AG08395 (cell line): ENCODE results near the gene RAI1.

Source experiments
- DNase-seq: peaks from one replicate; pipeline ENCODE4 v3.0.0; 2012; ENCODE audit warnings: mixed read lengths, low spot score

Gene RAI1

GRCh38 chr17:17845046-17845775 lies 164.0 kb downstream of the RAI1 start:
- no peak for DNase-seq

GRCh38 chr17:17846003-17846402 lies 164.7 kb downstream of the RAI1 start:
- no peak for DNase-seq

- no peak for DNase-seq
These were observed 165.4 kb downstream of the RAI1 start for GRCh38 chr17:17846645-17847044.

GRCh38 chr17:17847118-17847689 lies 165.9 kb downstream of the RAI1 start:
- DNase-seq = no peak

GRCh38 chr17:17847726-17848125 lies 166.5 kb downstream of the RAI1 start:
- no peak for DNase-seq

GRCh38 chr17:17848311-17849082 lies 167.2 kb downstream of the RAI1 start:
- DNase-seq = no peak

GRCh38 chr17:17849147-17849820 lies 168.0 kb downstream of the RAI1 start:
- peak; percentile 80 for DNase-seq

GRCh38 chr17:17849845-17850373 lies 168.7 kb downstream of the RAI1 start:
- DNase-seq = no peak

GRCh38 chr17:17851103-17852002 lies 170.1 kb downstream of the RAI1 start:
- DNase-seq = no peak

- DNase-seq = no peak
These were observed 171.7 kb downstream of the RAI1 start for GRCh38 chr17:17852930-17853329.

GRCh38 chr17:17853811-17854447 lies 172.7 kb downstream of the RAI1 start:
- no peak for DNase-seq

- no peak for DNase-seq
These were observed 174.7 kb downstream of the RAI1 start for GRCh38 chr17:17855976-17856375.

- DNase-seq = no peak
These were observed 175.1 kb downstream of the RAI1 start for GRCh38 chr17:17856386-17856785.

GRCh38 chr17:17857496-17857895 lies 176.2 kb downstream of the RAI1 start:
- no peak for DNase-seq

GRCh38 chr17:17859909-17860765 lies 178.9 kb downstream of the RAI1 start:
- DNase-seq = peak; percentile 85

GRCh38 chr17:17860766-17861107 lies 179.5 kb downstream of the RAI1 start:
- no peak for DNase-seq
